Fibroblast of the aortic adventitia (primary cell): Measurements from ENCODE around the gene PPM1H. TPM values are rescaled to one million over a fixed set of nuclear protein-coding genes. Genes with fewer than 3 reads are reported as not detected.

Experiments
- DNase-seq: peaks from one replicate; pipeline ENCODE4 v3.0.0-alpha.2; 2010; ENCODE audit warnings: low read depth
- H3K4me3 ChIP-seq: 2 replicates; pipeline ENCODE4 v1.5.1; 2011; ENCODE audit warnings: low read depth, mild to moderate bottlenecking, control low read depth, low read length, moderate library complexity
- total RNA-seq: library from RNA; depleted of rRNA; stranded (reverse); fragments of >200 nt; gene quantifications from 2 replicates; pipeline ENCODE4 v1.2.3, GENCODE V29; 2012; ENCODE audit warnings: low replicate concordance
- TF ChIP-seq, protein P1 (sequence below): IDR thresholded peaks from 2 replicates; pipeline ENCODE4 v1.5.1; 2011; ENCODE audit warnings: mild to moderate bottlenecking, low read length, control low read depth, inconsistent platforms; ENCODE audit not compliant: insufficient read depth

Gene PPM1H
- total RNA-seq, 1 donor: 1.3 TPM

DNA sequence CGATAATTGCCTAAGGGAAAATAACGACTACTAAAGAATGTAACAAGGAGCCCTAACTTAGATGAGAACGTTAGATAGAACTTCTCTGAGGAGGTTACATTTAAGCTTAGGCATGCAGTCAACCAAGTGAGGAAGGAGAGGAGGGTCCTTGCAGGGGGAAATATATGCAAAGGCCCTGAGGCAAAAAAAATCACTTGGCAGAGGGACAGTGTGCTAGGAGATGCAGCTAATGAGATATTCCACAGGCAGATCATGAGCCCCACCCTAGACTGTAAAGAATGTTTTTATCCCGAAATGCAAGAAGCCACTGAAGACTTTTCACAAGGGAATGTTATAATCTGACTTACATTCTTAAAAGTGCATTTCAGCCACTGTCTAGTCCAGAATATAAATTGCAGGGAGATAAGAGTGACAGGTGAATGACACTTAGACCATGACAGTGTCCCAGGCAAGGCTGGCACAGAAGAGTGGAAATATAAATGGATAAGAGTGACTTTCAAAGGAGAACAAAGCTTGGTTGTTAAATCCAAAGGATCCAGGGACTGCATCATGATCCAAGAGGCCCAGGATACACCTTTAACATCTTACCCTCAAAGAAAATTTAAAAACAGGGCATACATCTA is 61.0 kb downstream of the PPM1H start:
- DNase-seq: no peak
- no peak overlapping the region for H3K4me3 ChIP-seq
- TF ChIP-seq, protein P1, sequence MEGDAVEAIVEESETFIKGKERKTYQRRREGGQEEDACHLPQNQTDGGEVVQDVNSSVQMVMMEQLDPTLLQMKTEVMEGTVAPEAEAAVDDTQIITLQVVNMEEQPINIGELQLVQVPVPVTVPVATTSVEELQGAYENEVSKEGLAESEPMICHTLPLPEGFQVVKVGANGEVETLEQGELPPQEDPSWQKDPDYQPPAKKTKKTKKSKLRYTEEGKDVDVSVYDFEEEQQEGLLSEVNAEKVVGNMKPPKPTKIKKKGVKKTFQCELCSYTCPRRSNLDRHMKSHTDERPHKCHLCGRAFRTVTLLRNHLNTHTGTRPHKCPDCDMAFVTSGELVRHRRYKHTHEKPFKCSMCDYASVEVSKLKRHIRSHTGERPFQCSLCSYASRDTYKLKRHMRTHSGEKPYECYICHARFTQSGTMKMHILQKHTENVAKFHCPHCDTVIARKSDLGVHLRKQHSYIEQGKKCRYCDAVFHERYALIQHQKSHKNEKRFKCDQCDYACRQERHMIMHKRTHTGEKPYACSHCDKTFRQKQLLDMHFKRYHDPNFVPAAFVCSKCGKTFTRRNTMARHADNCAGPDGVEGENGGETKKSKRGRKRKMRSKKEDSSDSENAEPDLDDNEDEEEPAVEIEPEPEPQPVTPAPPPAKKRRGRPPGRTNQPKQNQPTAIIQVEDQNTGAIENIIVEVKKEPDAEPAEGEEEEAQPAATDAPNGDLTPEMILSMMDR: no peak

DNA sequence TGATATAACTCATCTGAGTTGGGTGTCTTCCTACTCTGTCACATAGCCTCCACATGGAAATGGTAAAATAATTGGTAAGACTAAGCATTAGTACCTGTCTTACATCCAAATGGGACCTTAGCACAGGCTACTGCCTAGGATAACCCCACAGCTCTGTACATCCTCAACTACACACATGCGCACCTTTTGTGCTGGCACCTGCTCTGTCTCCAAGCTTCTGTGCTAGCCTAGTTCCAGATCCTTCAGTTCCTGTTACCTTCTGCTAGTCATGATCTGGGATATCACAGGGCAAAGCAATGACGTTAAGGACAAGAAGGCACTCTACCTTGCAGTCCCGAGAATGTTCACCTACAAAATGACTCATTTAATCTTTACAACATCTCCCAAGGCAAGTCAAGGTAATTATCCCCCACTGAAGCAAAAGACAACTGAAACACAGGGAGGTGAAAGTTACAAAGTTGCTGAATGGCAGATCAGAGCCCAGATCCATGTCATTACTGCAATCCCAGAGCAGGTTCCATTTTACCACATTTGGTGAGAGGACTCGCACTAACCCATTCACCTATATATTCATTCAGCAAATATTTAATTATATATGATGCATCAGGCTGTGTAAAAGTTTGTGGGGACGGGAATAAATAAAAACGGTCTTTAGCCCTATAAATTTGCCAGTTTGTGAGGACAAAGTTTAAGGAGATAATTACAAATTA is 61.7 kb downstream of the PPM1H start:
- H3K4me3 ChIP-seq: no peak overlapping the region
- no peak for DNase-seq
- TF ChIP-seq, protein P1: no peak

DNA sequence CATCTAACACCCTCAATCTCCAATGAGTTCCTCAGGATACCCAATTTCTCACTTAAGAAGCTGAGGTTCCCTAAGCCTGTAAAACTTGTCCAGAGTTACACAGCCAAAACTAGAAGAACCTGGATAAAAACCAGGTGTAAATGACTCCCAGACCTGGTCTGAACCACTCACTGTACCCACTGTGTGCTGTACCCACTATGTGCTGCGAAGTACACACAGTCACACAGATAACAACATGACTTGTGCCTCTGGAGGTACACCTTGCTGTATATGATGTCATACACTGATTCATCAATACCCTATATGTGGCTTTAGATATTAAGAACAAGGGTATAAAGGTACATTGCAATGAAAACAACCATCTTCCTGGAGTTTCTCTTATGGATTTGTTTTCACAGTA is 66.1 kb downstream of the PPM1H start:
- TF ChIP-seq, protein P1: no peak
- no peak overlapping the region for H3K4me3 ChIP-seq
- DNase-seq: no peak

DNA sequence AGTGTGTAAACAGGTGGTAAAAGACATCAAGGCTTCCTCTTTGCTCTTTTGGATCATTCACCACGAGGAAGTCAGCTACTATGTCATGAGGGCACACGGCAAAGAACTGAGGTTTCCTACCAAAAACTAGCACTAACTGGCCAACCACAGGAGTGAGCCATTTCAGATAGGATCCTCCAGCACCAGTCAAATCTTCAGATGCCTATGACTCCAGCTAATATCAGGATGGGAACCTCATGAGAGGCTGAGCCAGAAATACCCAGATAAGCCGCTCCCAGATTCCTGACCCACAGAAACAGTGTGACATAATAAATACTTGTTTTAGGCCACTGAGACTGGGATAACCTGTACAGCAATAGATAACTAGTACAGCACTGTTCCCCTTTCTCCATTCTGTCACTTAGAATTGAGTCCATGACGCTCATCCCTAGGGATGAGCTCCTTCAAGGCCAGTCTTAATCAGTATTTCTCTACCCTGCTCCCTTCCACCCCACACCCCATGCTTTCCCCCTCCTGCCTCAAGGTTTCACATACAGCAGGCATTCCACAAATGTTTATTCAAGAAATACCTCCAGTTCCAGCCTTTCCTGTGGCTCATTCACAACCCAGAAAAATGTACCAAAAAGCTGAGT is 68.4 kb downstream of the PPM1H start:
- DNase-seq: peak; percentile 79
- no peak overlapping the region for H3K4me3 ChIP-seq
- TF ChIP-seq, protein P1: no peak

DNA sequence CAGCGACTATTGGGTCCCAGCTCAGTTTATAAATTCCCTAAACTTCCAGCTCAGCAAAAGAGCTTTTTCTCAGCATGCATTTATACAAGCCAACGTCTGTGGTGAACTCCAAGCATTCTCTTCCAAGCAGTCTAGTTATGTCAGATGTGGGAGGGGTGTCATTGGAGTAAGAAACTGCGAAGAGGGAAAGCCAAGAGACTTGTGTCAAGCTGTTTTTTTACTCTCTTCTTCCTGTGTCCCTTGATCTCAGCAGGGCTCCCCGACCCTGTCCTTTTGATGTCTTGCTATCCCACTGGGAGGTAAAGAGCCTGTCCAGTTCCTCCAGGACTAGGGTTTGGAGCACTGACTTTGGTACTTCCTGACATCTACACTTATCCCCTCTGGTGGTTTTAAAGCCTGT is 69.0 kb downstream of the PPM1H start:
- no peak overlapping the region for H3K4me3 ChIP-seq
- TF ChIP-seq, protein P1: no peak
- peak; percentile 58 for DNase-seq

DNA sequence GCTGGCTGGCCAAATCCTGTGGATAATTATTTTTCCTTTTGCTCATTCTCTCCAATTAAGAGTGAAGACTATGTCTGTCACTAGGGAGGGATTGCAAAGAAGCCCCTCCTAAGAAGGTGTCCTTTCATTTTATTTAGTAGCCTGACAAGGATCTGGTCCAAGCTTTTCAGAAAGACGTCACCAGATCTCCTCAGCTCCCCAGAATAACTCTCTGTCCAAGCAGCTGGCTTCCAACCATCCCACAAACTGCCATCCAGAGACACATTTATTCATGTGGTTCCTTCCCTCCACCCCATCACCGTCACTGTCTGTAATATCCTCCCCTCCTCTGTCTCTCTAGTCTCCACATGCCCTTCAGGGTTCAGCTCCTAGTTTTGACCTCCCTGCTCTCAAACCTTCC is 69.9 kb downstream of the PPM1H start:
- TF ChIP-seq, protein P1: no peak
- no peak for DNase-seq
- no peak overlapping the region for H3K4me3 ChIP-seq
